Trophoblast cell (in vitro differentiated cells and primary cell): ENCODE results near the gene SYDE1.
"Not testable (repeated sequence)": the region's sequence is repeated elsewhere in the genome, so short reads cannot be mapped to it uniquely, and the experiment has no call there.

ENCODE experiments used
- DNase-seq, 2 donors: peaks; one replicate each; pipeline ENCODE4 v3.0.0-alpha.2; 2016
- H2AFZ ChIP-seq: 2 replicates; pipeline ENCODE4 v1.6.1; 2013; ENCODE audit warnings: low read length, moderate library complexity, mild to moderate bottlenecking; ENCODE audit not compliant: insufficient read depth, poor library complexity
- H2AK5ac ChIP-seq: 2 replicates; pipeline ENCODE4 v1.6.1; 2013; ENCODE audit warnings: mild to moderate bottlenecking, low read length
- H2BK120ac ChIP-seq: 2 replicates; pipeline ENCODE4 v1.6.1; 2013; ENCODE audit warnings: low read length, mild to moderate bottlenecking, moderate library complexity; ENCODE audit not compliant: insufficient read depth, poor library complexity
- H2BK12ac ChIP-seq: 2 replicates; pipeline ENCODE4 v1.6.1; 2013; ENCODE audit warnings: mild to moderate bottlenecking, low read length, moderate library complexity
- H2BK5ac ChIP-seq: 2 replicates; pipeline ENCODE4 v1.6.1; 2013; ENCODE audit warnings: low read length, low read depth, moderate library complexity, mild to moderate bottlenecking; ENCODE audit not compliant: poor library complexity
- H3K14ac ChIP-seq: 2 replicates; pipeline ENCODE4 v1.6.1; 2013; ENCODE audit warnings: mild to moderate bottlenecking, low read length
- H3K18ac ChIP-seq: 2 replicates; pipeline ENCODE4 v1.6.1; 2013; ENCODE audit warnings: mild to moderate bottlenecking, low read length
- H3K23ac ChIP-seq: 2 replicates; pipeline ENCODE4 v1.6.1; 2013; ENCODE audit warnings: low read length
- H3K27ac ChIP-seq: 2 replicates; pipeline ENCODE4 v1.5.1; 2013; ENCODE audit warnings: low read depth, mild to moderate bottlenecking, inconsistent platforms, low read length, moderate library complexity
- H3K27me3 ChIP-seq: 2 replicates; pipeline ENCODE4 v1.6.1; 2013; ENCODE audit warnings: inconsistent platforms, mild to moderate bottlenecking, low read length, moderate library complexity; ENCODE audit not compliant: insufficient read depth
- H3K36me3 ChIP-seq, 2 experiments: 1 replicate in 1 of 2; 2 replicates in 1 of 2; pipeline ENCODE4 v1.6.1; 2013; ENCODE audit warnings: low read length in 2 of 2, mild to moderate bottlenecking in 2 of 2, moderate library complexity in 1 of 2; ENCODE audit not compliant: insufficient read depth in 2 of 2, control insufficient read depth in 1 of 2
- H3K4ac ChIP-seq: 2 replicates; pipeline ENCODE4 v1.6.1; 2013; ENCODE audit warnings: low read depth, mild to moderate bottlenecking, low read length, moderate library complexity
- H3K4me1 ChIP-seq, 2 experiments: 1 replicate in 1 of 2; 2 replicates in 1 of 2; pipeline ENCODE4 v1.6.1; 2013; ENCODE audit warnings: low read length in 2 of 2, mild to moderate bottlenecking in 2 of 2, moderate library complexity in 1 of 2; ENCODE audit not compliant: insufficient read depth in 2 of 2, control insufficient read depth in 1 of 2
- H3K4me2 ChIP-seq: 2 replicates; pipeline ENCODE4 v1.6.1; 2013; ENCODE audit warnings: inconsistent platforms, mild to moderate bottlenecking, low read length, moderate library complexity
- H3K4me3 ChIP-seq: 2 replicates; pipeline ENCODE4 v1.5.1; 2013; ENCODE audit warnings: mild to moderate bottlenecking, low read depth, low read length, inconsistent platforms
- H3K79me1 ChIP-seq: one replicate; pipeline ENCODE4 v1.6.1; 2013; ENCODE audit warnings: low read length
- H3K79me2 ChIP-seq: 2 replicates; pipeline ENCODE4 v1.6.1; 2013; ENCODE audit warnings: low read length, mild to moderate bottlenecking; ENCODE audit not compliant: control insufficient read depth, insufficient read depth, poor library complexity
- H3K9ac ChIP-seq: 2 replicates; pipeline ENCODE4 v1.6.1; 2013; ENCODE audit warnings: mild to moderate bottlenecking, low read length
- H3K9me3 ChIP-seq: 2 replicates; pipeline ENCODE4 v1.6.1; 2013; ENCODE audit warnings: low read depth, mild to moderate bottlenecking, control low read depth, inconsistent platforms, low read length; ENCODE audit not compliant: insufficient read depth
- H4K12ac ChIP-seq: 2 replicates; pipeline ENCODE4 v1.6.1; 2013; ENCODE audit warnings: low read depth, mild to moderate bottlenecking, low read length, moderate library complexity
- H4K8ac ChIP-seq: 2 replicates; pipeline ENCODE4 v1.6.1; 2013; ENCODE audit warnings: low read depth, mild to moderate bottlenecking, low read length, moderate library complexity
- H4K91ac ChIP-seq: one replicate; pipeline ENCODE4 v1.6.1; 2013; ENCODE audit warnings: low read depth, mild to moderate bottlenecking, low read length, moderate library complexity
- WGBS: extraction: QIAGEN DNeasy Blood & Tissue Kit; methylation state at CpG from one replicate; pipeline ENCODE4 v1.1.7; 2013; ENCODE audit warnings: missing lambda C conversion rate; ENCODE audit not compliant: insufficient read length, insufficient coverage; ENCODE audit errors: extremely low coverage; 5-methylcytosine and 5-hydroxymethylcytosine counted together

The SYDE1 gene

GRCh38 chr19:15072930-15073647 is 34.1 kb upstream of the SYDE1 start:
- peak overlapping the region; percentile 45 for H4K8ac ChIP-seq

GRCh38 chr19:15074371-15074770 is 32.8 kb upstream of the SYDE1 start:
- peak overlapping the region; percentile 99 for H2BK12ac ChIP-seq
- H3K23ac ChIP-seq: no peak overlapping the region
- peak overlapping the region; percentile 94 for H4K8ac ChIP-seq
- H3K4me1 ChIP-seq: peaks cover 16 to 26% of the 10 kb centered on the region in 2 experiments
- peak overlapping the region; percentile 96 for H3K14ac ChIP-seq
- H3K4me3 ChIP-seq: no peak overlapping the region
- peak overlapping the region; percentile 92 for H2AK5ac ChIP-seq
- peak overlapping the region; percentile 97 for H3K18ac ChIP-seq
- peak overlapping the region; percentile 98 for H3K27ac ChIP-seq
- no peak overlapping the region for H3K9ac ChIP-seq
- H3K36me3 ChIP-seq: no peaks in the 10 kb centered on the region
- H3K27me3 ChIP-seq: no peaks in the 10 kb centered on the region
- peak overlapping the region; percentile 18 for H2AFZ ChIP-seq
- H4K91ac ChIP-seq: peak overlapping the region; percentile 100
- peak overlapping the region; percentile 90 for H3K4ac ChIP-seq
- H4K12ac ChIP-seq: peak overlapping the region; percentile 55
- no CpG with 5 or more reads among the region's 2 CpGs for WGBS
- peaks cover 28% of the 10 kb centered on the region for H3K79me1 ChIP-seq
- peaks cover 3% of the 10 kb centered on the region for H3K79me2 ChIP-seq
- H3K9me3 ChIP-seq: no peaks in the 10 kb centered on the region
- peak; percentile 30 to 62 for DNase-seq
- no peak overlapping the region for H3K4me2 ChIP-seq
- H2BK120ac ChIP-seq: peak overlapping the region; percentile 99
- H2BK5ac ChIP-seq: peak overlapping the region; percentile 94

More at GRCh38 chr19:15072930-15073647, 34.1 kb upstream of the SYDE1 start:
- Histone ChIP-seq H2BK12ac (peak overlapping the region; percentile 2), H3K79me1 (peaks cover 30% of the 10 kb centered on the region), H3K4me2 (peak overlapping the region; percentile 36), H2BK5ac (peak overlapping the region; percentile 90), H4K91ac (peak overlapping the region; percentile 65), H3K79me2 (peaks cover 3% of the 10 kb centered on the region), H3K4me3 (no peak overlapping the region), H3K27ac (peak overlapping the region; percentile 98), H3K23ac (no peak overlapping the region), H3K27me3 (no peaks in the 10 kb centered on the region), H3K36me3 (no peaks in the 10 kb centered on the region), H3K9ac (no peak overlapping the region), H2AFZ (no peak overlapping the region), H4K12ac (no peak overlapping the region), H3K4me1 (peaks cover 16 to 27% of the 10 kb centered on the region in 2 experiments), H3K4ac (peak overlapping the region; percentile 44), H3K14ac (no peak overlapping the region), H3K18ac (no peak overlapping the region), H2AK5ac (no peak overlapping the region), H2BK120ac (peak overlapping the region; percentile 97), H3K9me3 (no peaks in the 10 kb centered on the region)
- WGBS: no CpG with 5 or more reads among the region's 23 CpGs
- peak; percentile 96 to 99 for DNase-seq

GRCh38 chr19:15075806-15076205 is 31.4 kb upstream of the SYDE1 start:
- no peak overlapping the region for H3K4me2 ChIP-seq
- H3K9ac ChIP-seq: no peak overlapping the region
- no peaks in the 10 kb centered on the region for H3K9me3 ChIP-seq
- no peak overlapping the region for H3K4me3 ChIP-seq
- DNase-seq: peak in 1 of 2 donors; percentile 56
- H3K14ac ChIP-seq: no peak overlapping the region
- peaks cover 3% of the 10 kb centered on the region for H3K79me2 ChIP-seq
- no peak overlapping the region for H2BK5ac ChIP-seq
- no peak overlapping the region for H4K12ac ChIP-seq
- no peak overlapping the region for H4K91ac ChIP-seq
- no peak overlapping the region for H2AK5ac ChIP-seq
- H3K79me1 ChIP-seq: peaks cover 20% of the 10 kb centered on the region
- H2AFZ ChIP-seq: no peak overlapping the region
- H3K4me1 ChIP-seq: peaks cover 16 to 19% of the 10 kb centered on the region in 2 experiments
- no peak overlapping the region for H2BK12ac ChIP-seq
- no peak overlapping the region for H3K23ac ChIP-seq
- H3K27ac ChIP-seq: no peak overlapping the region
- H3K27me3 ChIP-seq: no peaks in the 10 kb centered on the region
- H3K18ac ChIP-seq: no peak overlapping the region
- no CpG with 5 or more reads among the region's 4 CpGs for WGBS
- no peak overlapping the region for H2BK120ac ChIP-seq
- H3K36me3 ChIP-seq: no peaks in the 10 kb centered on the region
- no peak overlapping the region for H3K4ac ChIP-seq
- H4K8ac ChIP-seq: no peak overlapping the region

DNA sequence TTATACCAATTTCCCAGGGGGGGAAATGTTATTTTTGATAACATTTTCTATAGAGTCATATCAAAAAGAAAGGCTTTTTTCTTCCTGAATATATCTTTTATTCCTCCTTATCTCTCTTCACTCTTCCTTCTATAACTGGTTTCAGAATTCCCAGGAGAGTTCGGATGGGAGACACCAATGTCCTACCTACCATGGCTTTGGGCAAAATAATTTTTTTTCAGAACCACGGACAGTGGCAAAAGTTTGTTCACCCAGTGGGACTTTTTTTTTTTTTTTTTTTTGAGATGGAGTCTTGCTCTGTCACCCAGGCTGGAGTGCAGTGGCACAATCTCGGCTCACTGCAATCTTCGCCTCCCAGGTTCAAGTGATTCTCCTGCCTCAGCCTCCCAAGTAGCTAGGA is 27.2 kb upstream of the SYDE1 start:
- not testable (repeated sequence) for H2AFZ ChIP-seq, H4K8ac ChIP-seq, H4K12ac ChIP-seq, H3K4me2 ChIP-seq, H3K4me1 ChIP-seq, H3K18ac ChIP-seq, H3K9me3 ChIP-seq, H3K79me1 ChIP-seq, H4K91ac ChIP-seq, H3K4me3 ChIP-seq, H3K27me3 ChIP-seq, H3K36me3 ChIP-seq, H2BK120ac ChIP-seq, H2BK12ac ChIP-seq, H3K79me2 ChIP-seq, H3K4ac ChIP-seq, H3K14ac ChIP-seq, H3K27ac ChIP-seq, H2BK5ac ChIP-seq, H2AK5ac ChIP-seq, H3K23ac ChIP-seq, H3K9ac ChIP-seq
- WGBS: no CpG with 5 or more reads among the region's 4 CpGs
- DNase-seq: peak in 1 of 2 donors; percentile 42
